B cell (primary cell): ENCODE data around the gene ABCC1. TPM values are rescaled to one million over a fixed set of nuclear protein-coding genes. Genes with fewer than 3 reads are reported as not detected.

Experiments
- ATAC-seq: fragments of 200-7000 bp; cut with Tn5 transposase; one replicate; pipeline ENCODE4 v1.10.0; 2021; ENCODE audit warnings: low read depth, mild to moderate bottlenecking, moderate number of reproducible peaks, moderate library complexity
- CTCF ChIA-PET: fragments of 350-600 bp; sonication (Branson Sonifier 250); formaldehyde crosslinking; loops from one replicate; lab custom pipeline; 2021; ENCODE audit warnings: antibody characterized with exemption, inconsistent platforms; lab: Charles Lee
- POLR2A ChIA-PET: fragments of 350-600 bp; sonication (Branson Sonifier 250); formaldehyde crosslinking; loops from one replicate; lab custom pipeline; 2021; ENCODE audit warnings: antibody characterized with exemption; lab: Charles Lee
- DNase-seq: peaks from one replicate; pipeline ENCODE4 v3.0.0; 2013
- H2AFZ ChIP-seq: 2 replicates; pipeline ENCODE4 v1.6.1; 2012; ENCODE audit warnings: mild to moderate bottlenecking, low read depth, low read length; ENCODE audit not compliant: insufficient read depth, poor library complexity, severe bottlenecking
- H3K27ac ChIP-seq, 2 donors: 1 replicate in 1 of 2; 2 replicates in 1 of 2; pipeline ENCODE4 v1.5.1; 2012 to 2013; ENCODE audit warnings: low read length in 2 of 2, mild to moderate bottlenecking in 2 of 2, moderate library complexity in 1 of 2
- H3K27me3 ChIP-seq, 4 experiments: fragments of 200-600 bp in 1 of 4; sonication (generic) in 1 of 4; replicated peaks in 1 of 4; 1 replicate in 2 of 4; 2 replicates in 2 of 4; pipeline versions ENCODE4 v1.6.1 to v1.7.0; 2013 to 2016; ENCODE audit warnings: low read length in 3 of 4, mild to moderate bottlenecking in 2 of 4, mixed read lengths in 1 of 4, moderate library complexity in 1 of 4; ENCODE audit not compliant: insufficient read depth in 4 of 4, control insufficient read depth in 3 of 4; ENCODE audit errors: control extremely low read depth in 1 of 4
- H3K36me3 ChIP-seq, 2 experiments: replicated peaks in 1 of 2; 1 replicate in 1 of 2; 2 replicates in 1 of 2; pipeline versions ENCODE4 v1.6.1 to v1.7.1; 2013; ENCODE audit warnings: low read length in 1 of 2; ENCODE audit not compliant: insufficient read depth in 2 of 2, control insufficient read depth in 1 of 2; ENCODE audit errors: control extremely low read depth in 1 of 2, extremely low read depth in 1 of 2
- H3K4me1 ChIP-seq, 2 donors: fragments of 200-600 bp in 1 of 2; sonication (generic) in 1 of 2; 1 replicate in 1 of 2; 2 replicates in 1 of 2; pipeline versions ENCODE4 v1.5.1 to v1.6.1; 2013 to 2017; ENCODE audit warnings: low read length in 2 of 2; ENCODE audit not compliant: control insufficient read depth in 2 of 2, insufficient read depth in 2 of 2
- H3K4me2 ChIP-seq: replicated peaks from 2 replicates; pipeline ENCODE3; 2012; ENCODE audit warnings: mild to moderate bottlenecking, low read depth, low read length; ENCODE audit not compliant: poor library complexity, severe bottlenecking
- H3K4me3 ChIP-seq, 5 experiments: fragments of 200-600 bp in 1 of 5; sonication (generic) in 1 of 5; 1 replicate in 3 of 5; 2 replicates in 2 of 5; pipeline versions ENCODE4 v1.5.1 to v1.7.0; 2011 to 2016; ENCODE audit warnings: low read length in 4 of 5, mild to moderate bottlenecking in 4 of 5, low read depth in 2 of 5, control low read depth in 1 of 5, moderate library complexity in 1 of 5; ENCODE audit not compliant: insufficient read depth in 1 of 5; ENCODE audit errors: control extremely low read depth in 1 of 5, extremely low read depth in 1 of 5
- H3K79me2 ChIP-seq: fragments of 200-600 bp; sonication (generic); one replicate; pipeline ENCODE4 v1.6.0; 2016; ENCODE audit warnings: low read length; ENCODE audit not compliant: control insufficient read depth, insufficient read depth
- H3K9ac ChIP-seq: fragments of 200-600 bp; sonication (generic); 2 replicates; pipeline ENCODE4 v1.6.1; 2017; ENCODE audit warnings: mild to moderate bottlenecking, low read length, moderate library complexity
- H3K9me3 ChIP-seq, 3 donors: one replicate each; pipeline versions ENCODE4 v1.6.1 to v1.7.1; 2013; ENCODE audit warnings: low read length in 2 of 3; ENCODE audit not compliant: control insufficient read depth in 2 of 3, insufficient read depth in 1 of 3; ENCODE audit errors: control extremely low read depth in 1 of 3
- H4K20me1 ChIP-seq: 2 replicates; pipeline ENCODE4 v1.6.0; 2012; ENCODE audit warnings: mild to moderate bottlenecking, low read length; ENCODE audit not compliant: insufficient read depth, control insufficient read depth, poor library complexity, severe bottlenecking
- H3K27ac Mint-ChIP-seq: one replicate; pipeline ENCODE4 v1.8.0; 2021; ENCODE audit warnings: mixed read lengths
- H3K27me3 Mint-ChIP-seq: one replicate; pipeline ENCODE4 v1.8.0; 2021; ENCODE audit warnings: mixed read lengths
- H3K4me1 Mint-ChIP-seq: one replicate; pipeline ENCODE4 v1.8.0; 2021; ENCODE audit warnings: mixed read lengths
- H3K4me3 Mint-ChIP-seq: one replicate; pipeline ENCODE4 v1.8.0; 2021; ENCODE audit warnings: mixed read lengths
- H3K9me3 Mint-ChIP-seq: one replicate; pipeline ENCODE4 v1.8.0; 2022; ENCODE audit warnings: mixed read lengths; ENCODE audit not compliant: insufficient read depth
- EZH2 ChIP-seq: IDR thresholded peaks from 2 replicates; pipeline ENCODE4 v1.6.1; 2012; ENCODE audit warnings: borderline replicate concordance, low read depth, mild to moderate bottlenecking, moderate library complexity, low read length; ENCODE audit not compliant: insufficient read depth, poor library complexity, severe bottlenecking
- WGBS: methylation state at CpG from one replicate; pipeline ENCODE4 v1.1.5; 2013; ENCODE audit warnings: missing lambda C conversion rate; ENCODE audit not compliant: insufficient coverage; 5-methylcytosine and 5-hydroxymethylcytosine counted together
- intact Hi-C: fragments of 100-400 bp; cut with micrococcal nuclease; formaldehyde crosslinking; loops from one replicate; pipeline ENCODE4 v1.10.0; 2022
- polyA plus RNA-seq: library from polyadenylated mRNA; depleted of rRNA; stranded (reverse); fragments of >200 nt; gene quantifications from 2 replicates; pipeline ENCODE4 v1.2.3, GENCODE V29; 2012
- total RNA-seq, 2 donors: library from RNA; stranded (reverse); fragments of 120-200 nt in 1 of 2; gene quantifications; 1 replicate in 1 of 2; 2 replicates in 1 of 2; pipeline versions ENCODE4 v1.2.3 to v1.2.4, GENCODE V29; 2013 to 2022
- TF ChIP-seq, protein P1 (sequence below): fragments of 200-600 bp; IDR thresholded peaks from one replicate; pipeline ENCODE4 v1.8.0; 2022; ENCODE audit warnings: antibody characterized with exemption, mild to moderate bottlenecking

ABCC1 gene
- total and polyA plus RNA-seq, 2 donors (not counting 1 experiment from before 2014, with no cell fraction given) = 21.8 to 73.0 TPM

DNA sequence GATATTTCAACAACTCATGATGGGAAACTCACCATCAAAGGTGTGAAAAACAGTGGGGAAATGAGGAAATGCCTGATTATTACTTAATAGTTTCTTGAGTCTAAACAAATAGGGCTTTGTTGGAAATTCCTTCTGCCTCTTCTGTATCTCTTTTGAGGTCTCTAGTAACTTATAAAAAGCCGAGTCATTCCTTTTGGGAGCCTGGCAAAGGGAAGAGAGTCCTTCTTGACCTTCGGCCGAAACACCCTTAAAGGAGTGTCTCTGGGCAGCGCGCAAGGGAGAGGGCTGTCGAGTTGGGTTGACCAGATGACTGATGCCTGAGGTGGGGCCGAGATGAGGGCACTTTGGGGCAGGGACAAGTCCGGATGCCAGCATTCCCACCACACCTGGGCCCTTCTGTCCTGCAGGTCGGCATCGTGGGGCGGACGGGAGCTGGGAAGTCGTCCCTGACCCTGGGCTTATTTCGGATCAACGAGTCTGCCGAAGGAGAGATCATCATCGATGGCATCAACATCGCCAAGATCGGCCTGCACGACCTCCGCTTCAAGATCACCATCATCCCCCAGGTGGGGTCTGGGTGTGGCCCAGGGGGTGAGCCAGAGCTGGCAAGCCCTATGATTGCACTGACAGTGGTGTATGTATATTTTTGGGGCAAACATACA is 184.7 kb downstream of the ABCC1 start:
- Histone ChIP-seq H3K4me2 (no peak overlapping the region), H3K27ac (no peak overlapping the region), H3K9ac (no peak overlapping the region), H4K20me1 (no peaks in the 10 kb centered on the region), H3K4me3 (no peak overlapping the region), H3K36me3 (peaks cover 0 to 74% of the 10 kb centered on the region in 2 experiments), H3K27me3 (no peaks in the 10 kb centered on the region), H3K4me1 (no peaks in the 10 kb centered on the region), H3K79me2 (no peaks in the 10 kb centered on the region), H2AFZ (no peak overlapping the region), H3K9me3 (no peaks in the 10 kb centered on the region)
- TF ChIP-seq, protein P1, sequence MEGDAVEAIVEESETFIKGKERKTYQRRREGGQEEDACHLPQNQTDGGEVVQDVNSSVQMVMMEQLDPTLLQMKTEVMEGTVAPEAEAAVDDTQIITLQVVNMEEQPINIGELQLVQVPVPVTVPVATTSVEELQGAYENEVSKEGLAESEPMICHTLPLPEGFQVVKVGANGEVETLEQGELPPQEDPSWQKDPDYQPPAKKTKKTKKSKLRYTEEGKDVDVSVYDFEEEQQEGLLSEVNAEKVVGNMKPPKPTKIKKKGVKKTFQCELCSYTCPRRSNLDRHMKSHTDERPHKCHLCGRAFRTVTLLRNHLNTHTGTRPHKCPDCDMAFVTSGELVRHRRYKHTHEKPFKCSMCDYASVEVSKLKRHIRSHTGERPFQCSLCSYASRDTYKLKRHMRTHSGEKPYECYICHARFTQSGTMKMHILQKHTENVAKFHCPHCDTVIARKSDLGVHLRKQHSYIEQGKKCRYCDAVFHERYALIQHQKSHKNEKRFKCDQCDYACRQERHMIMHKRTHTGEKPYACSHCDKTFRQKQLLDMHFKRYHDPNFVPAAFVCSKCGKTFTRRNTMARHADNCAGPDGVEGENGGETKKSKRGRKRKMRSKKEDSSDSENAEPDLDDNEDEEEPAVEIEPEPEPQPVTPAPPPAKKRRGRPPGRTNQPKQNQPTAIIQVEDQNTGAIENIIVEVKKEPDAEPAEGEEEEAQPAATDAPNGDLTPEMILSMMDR = no peak
- TF ChIP-seq EZH2 = no peak
- POLR2A ChIA-PET = no interaction called here
- Mint-ChIP-seq H3K27me3 (no peaks in the 10 kb centered on the region), H3K9me3 (no peaks in the 10 kb centered on the region), H3K4me1 (no peaks in the 10 kb centered on the region), H3K4me3 (no peak overlapping the region), H3K27ac (no peak overlapping the region)
- ATAC-seq (no peak), DNase-seq (no peak)
- intact Hi-C loops = no loop called here
- CTCF ChIA-PET = interaction anchor here (0.7 kb wide), 1 partner anchor 356 kb away, joined by 6 read pairs; no protein-coding TSS in a partner anchor
- WGBS = 97% methylated on average over 11 of the region's 21 CpGs

DNA sequence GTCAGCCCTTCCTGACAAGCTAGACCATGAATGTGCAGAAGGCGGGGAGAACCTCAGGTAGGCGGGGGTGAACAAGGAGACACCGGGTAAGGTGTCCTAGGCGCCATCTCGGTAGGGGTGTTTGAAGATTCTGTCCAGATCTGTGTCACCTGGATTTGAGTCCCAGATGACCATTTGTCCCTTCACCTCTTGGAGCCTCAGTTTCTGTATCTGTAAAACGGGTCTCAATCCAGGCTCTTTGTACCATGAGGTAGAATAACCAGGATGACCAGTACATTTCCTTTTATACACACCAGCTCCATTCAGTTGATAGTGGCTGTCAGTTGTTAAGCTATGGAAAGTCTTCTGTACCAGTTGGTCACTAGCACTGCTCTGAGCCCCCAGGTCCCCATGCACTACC is 187.2 kb downstream of the ABCC1 start:
- no peak overlapping the region for H3K27ac ChIP-seq
- ATAC-seq (no peak), DNase-seq (no peak)
- no peak overlapping the region for H3K4me3 ChIP-seq
- H4K20me1 ChIP-seq = no peaks in the 10 kb centered on the region
- TF ChIP-seq, protein P1 = no peak
- no peak for TF ChIP-seq EZH2
- Mint-ChIP-seq H3K4me1 (peaks cover 7% of the 10 kb centered on the region), H3K27me3 (no peaks in the 10 kb centered on the region), H3K27ac (no peak overlapping the region), H3K9me3 (no peaks in the 10 kb centered on the region), H3K4me3 (no peak overlapping the region)
- ChIA-PET CTCF (no interaction called here), POLR2A (no interaction called here)
- no peak overlapping the region for H3K4me2 ChIP-seq
- H3K9me3 ChIP-seq = peaks cover 0 to 4% (median 0%) of the 10 kb centered on the region in 3 donors
- H3K36me3 ChIP-seq = peaks cover 0 to 84% of the 10 kb centered on the region in 2 experiments
- no peaks in the 10 kb centered on the region for H3K79me2 ChIP-seq
- intact Hi-C loops = no loop called here
- no peaks in the 10 kb centered on the region for H3K4me1 ChIP-seq
- H3K27me3 ChIP-seq = no peaks in the 10 kb centered on the region
- no peak overlapping the region for H3K9ac ChIP-seq
- H2AFZ ChIP-seq = no peak overlapping the region
- WGBS = 100% methylated on average over 6 of the region's 6 CpGs
